ENCODE measurements around the gene MYO1C.

The MYO1C gene

GRCh38 chr17:1470071-1470754 is 22.3 kb downstream of the MYO1C start:
- peak overlapping the region in 4 of 11 experiments; percentile 11 to 46 (median 23); a peak in 5 of 22 replicates for H3K27ac ChIP-seq
- H3K4me3 ChIP-seq: no peak overlapping the region
- H3K4me2 ChIP-seq: peak overlapping the region; percentile 44 to 92 (median 79)
- H4K20me1 ChIP-seq: peaks cover 34 to 92% (median 57%) of the 10 kb centered on the region in 11 experiments
- peaks cover 0 to 10% (median 6%) of the 10 kb centered on the region in 11 experiments; a peak in 12 of 22 replicates for H3K27me3 ChIP-seq
- H3K36me3 ChIP-seq: peaks cover 18 to 73% (median 40%) of the 10 kb centered on the region in 11 experiments; a peak in 21 of 22 replicates
- peaks cover 0 to 17% (median 12%) of the 10 kb centered on the region in 11 experiments; a peak in 15 of 22 replicates for H3K9me3 ChIP-seq (replicated peaks in 1 of 11)
- H3K4me1 ChIP-seq: peaks cover 48 to 74% (median 68%) of the 10 kb centered on the region in 10 experiments
- H3K9ac ChIP-seq: 0 out of 22 replicates have a peak overlapping the region, but pooled peaks of 1 of the 11 experiments have one; percentile 36
- no peak for TF ChIP-seq Cebpa-rat (IDR thresholded peaks at IDR 0.05)

GRCh38 chr17:1469231-1469852 is 23.1 kb downstream of the MYO1C start:
- Histone ChIP-seq H3K4me2 (peak overlapping the region in 6 of 11 experiments; percentile 26 to 88 (median 78); a peak in 7 of 22 replicates), H3K4me3 (no peak overlapping the region; a peak in 1 of 20 replicates), H3K36me3 (peaks cover 18 to 80% (median 40%) of the 10 kb centered on the region in 11 experiments; a peak in 21 of 22 replicates), H3K27me3 (peaks cover 2 to 17% (median 13%) of the 10 kb centered on the region in 11 experiments; a peak in 16 of 22 replicates), H3K9ac (no peak overlapping the region), H3K9me3 (replicated peaks in 1 of 11) (peaks cover 0 to 17% (median 12%) of the 10 kb centered on the region in 11 experiments; a peak in 15 of 22 replicates), H3K4me1 (peaks cover 48 to 74% (median 61%) of the 10 kb centered on the region in 10 experiments), H3K27ac (no peak overlapping the region), H4K20me1 (peaks cover 43 to 95% (median 59%) of the 10 kb centered on the region in 11 experiments)
- no peak for TF ChIP-seq Cebpa-rat (IDR thresholded peaks at IDR 0.05)

DNA sequence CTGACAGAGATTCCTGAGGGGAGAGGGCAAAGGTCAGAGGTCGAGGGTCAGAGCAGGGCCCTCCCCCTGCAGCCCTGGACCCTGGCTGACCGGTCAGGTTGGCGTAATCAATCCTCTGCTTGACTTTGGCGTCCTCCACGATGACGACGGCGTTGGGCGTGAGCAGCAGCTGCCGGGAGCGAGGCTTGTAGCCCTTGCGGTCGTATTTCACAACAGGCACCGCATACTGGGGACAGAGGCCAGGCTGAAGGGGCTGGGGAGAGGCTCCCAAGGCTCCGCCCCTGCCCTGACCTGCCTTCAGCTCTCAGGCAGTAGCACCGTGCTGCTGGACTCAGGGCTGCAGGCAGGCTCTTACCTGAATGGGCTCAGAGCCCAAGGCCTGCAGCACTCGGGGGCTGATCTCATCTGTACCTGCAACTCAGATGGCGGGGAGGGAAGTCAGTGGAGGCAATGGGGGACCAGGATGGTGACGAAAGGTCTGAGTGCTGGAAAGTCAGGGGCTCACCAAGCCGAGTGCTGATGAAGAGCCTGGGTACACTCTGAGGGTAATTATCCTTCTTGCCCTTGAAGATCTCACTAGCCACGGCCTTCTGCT is 24.5 kb downstream of the MYO1C start:
- Histone ChIP-seq H3K27me3 (peaks cover 3 to 24% (median 16%) of the 10 kb centered on the region in 11 experiments; a peak in 16 of 22 replicates), H3K4me2 (peak overlapping the region in 6 of 11 experiments; percentile 6 to 83 (median 40); a peak in 11 of 22 replicates), H3K9me3 (replicated peaks in 1 of 11) (peaks cover 0 to 17% (median 12%) of the 10 kb centered on the region in 11 experiments; a peak in 15 of 22 replicates), H3K4me1 (peaks cover 48 to 74% (median 61%) of the 10 kb centered on the region in 10 experiments), H3K4me3 (no peak overlapping the region), H3K9ac (no peak overlapping the region), H3K27ac (no peak overlapping the region), H4K20me1 (peaks cover 42 to 94% (median 65%) of the 10 kb centered on the region in 11 experiments; a peak in 21 of 22 replicates), H3K36me3 (peaks cover 18 to 83% (median 40%) of the 10 kb centered on the region in 11 experiments; a peak in 21 of 22 replicates)
- TF ChIP-seq Cebpa-rat (IDR thresholded peaks at IDR 0.05): no peak

GRCh38 chr17:1467258-1467657 is 25.2 kb downstream of the MYO1C start:
- peaks cover 41 to 94% (median 65%) of the 10 kb centered on the region in 11 experiments; a peak in 21 of 22 replicates for H4K20me1 ChIP-seq

GRCh38 chr17:1464186-1464585 is 28.3 kb downstream of the MYO1C start:
- peak overlapping the region in 10 of 11 experiments; percentile 51 to 87 (median 76); a peak in 18 of 22 replicates for H3K4me2 ChIP-seq
- no peak overlapping the region for H3K4me3 ChIP-seq
- H3K27ac ChIP-seq: peak overlapping the region in 2 of 11 experiments; percentile 49 to 50; a peak in 1 of 22 replicates
- H3K4me1 ChIP-seq: peaks cover 28 to 69% (median 53%) of the 10 kb centered on the region in 10 experiments
- H3K9ac ChIP-seq: no peak overlapping the region
- H4K20me1 ChIP-seq: peaks cover 39 to 88% (median 60%) of the 10 kb centered on the region in 11 experiments; a peak in 20 of 22 replicates
- peaks cover 14 to 48% (median 33%) of the 10 kb centered on the region in 11 experiments; a peak in 21 of 22 replicates for H3K36me3 ChIP-seq
- peaks cover 0 to 9% (median 4%) of the 10 kb centered on the region in 11 experiments; a peak in 14 of 22 replicates for H3K9me3 ChIP-seq (replicated peaks in 1 of 11)
- no peak for TF ChIP-seq Cebpa-rat (IDR thresholded peaks at IDR 0.05)
- peaks cover 25 to 55% (median 49%) of the 10 kb centered on the region in 11 experiments for H3K27me3 ChIP-seq

More at GRCh38 chr17:1467258-1467657, 25.2 kb downstream of the MYO1C start:
- H3K9ac ChIP-seq: no peak overlapping the region
- H3K36me3 ChIP-seq: peaks cover 18 to 78% (median 40%) of the 10 kb centered on the region in 11 experiments; a peak in 21 of 22 replicates
- H3K27ac ChIP-seq: no peak overlapping the region
- H3K4me1 ChIP-seq: peaks cover 48 to 74% (median 61%) of the 10 kb centered on the region in 10 experiments
- no peak for TF ChIP-seq Cebpa-rat (IDR thresholded peaks at IDR 0.05)
- H3K27me3 ChIP-seq: peaks cover 3 to 30% (median 22%) of the 10 kb centered on the region in 11 experiments; a peak in 21 of 22 replicates
- H3K4me2 ChIP-seq: no peak overlapping the region
- no peak overlapping the region for H3K4me3 ChIP-seq
- H3K9me3 ChIP-seq (replicated peaks in 1 of 11): peaks cover 0 to 17% (median 12%) of the 10 kb centered on the region in 11 experiments; a peak in 15 of 22 replicates

DNA sequence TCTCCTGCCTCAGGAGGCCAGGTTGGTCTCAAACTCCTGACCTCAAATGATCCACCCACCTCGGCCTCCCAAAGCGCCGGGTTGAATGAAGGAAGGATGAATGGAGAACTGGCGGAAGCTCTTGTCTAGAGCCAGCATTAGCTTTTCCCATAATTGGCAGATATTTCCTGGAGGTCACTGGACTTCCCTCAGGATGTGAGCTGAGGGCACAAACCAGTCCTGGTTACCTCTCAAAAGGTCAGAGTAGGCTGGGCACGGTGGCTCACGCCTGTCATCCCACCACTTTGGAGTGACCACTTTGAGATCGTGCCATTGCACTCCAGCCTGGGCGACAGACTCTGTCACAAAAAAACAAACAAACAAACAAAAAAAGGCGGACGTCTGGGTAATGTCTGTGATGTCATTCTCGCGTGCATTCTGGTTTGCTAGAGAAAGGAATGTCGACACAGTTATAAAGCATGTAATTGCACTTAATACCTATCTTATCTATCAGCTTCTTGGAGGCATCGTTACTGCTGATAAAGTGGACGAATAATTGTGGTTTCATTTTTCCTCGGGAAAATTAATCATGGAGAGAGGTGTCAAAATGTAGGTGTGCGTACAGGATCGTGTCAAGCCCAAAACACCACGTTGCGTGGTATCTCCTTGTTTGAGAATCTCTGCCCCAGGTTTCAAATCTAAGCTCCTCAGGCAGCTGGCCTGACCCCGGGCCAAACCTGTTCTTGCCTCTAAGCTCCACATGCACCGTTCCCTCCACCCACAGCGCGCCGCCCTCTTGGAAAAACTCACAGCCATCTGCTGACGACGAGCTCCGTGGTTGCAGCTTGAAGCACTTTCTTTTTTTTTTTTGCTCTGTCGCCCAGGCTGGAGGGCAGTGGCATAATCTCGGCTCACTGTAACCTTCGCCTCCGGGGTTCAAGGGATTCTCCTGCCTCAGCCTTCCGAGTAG is 30.0 kb downstream of the MYO1C start:
- H3K4me1 ChIP-seq: peaks cover 21 to 56% (median 44%) of the 10 kb centered on the region in 10 experiments
- H3K9me3 ChIP-seq (replicated peaks in 1 of 11): no peaks in the 10 kb centered on the region
- TF ChIP-seq Cebpa-rat (IDR thresholded peaks at IDR 0.05): no peak
- H3K4me3 ChIP-seq: peak overlapping the region in 1 of 10 experiments; percentile 17; a peak in 1 of 20 replicates
- H3K27me3 ChIP-seq: peaks cover 31 to 72% (median 54%) of the 10 kb centered on the region in 11 experiments
- peaks cover 0 to 33% (median 19%) of the 10 kb centered on the region in 11 experiments; a peak in 11 of 22 replicates for H3K36me3 ChIP-seq
- peaks cover 37 to 83% (median 58%) of the 10 kb centered on the region in 11 experiments; a peak in 20 of 22 replicates for H4K20me1 ChIP-seq
- H3K9ac ChIP-seq: no peak overlapping the region
- H3K27ac ChIP-seq: peak overlapping the region in 3 of 11 experiments; percentile 9 to 45 (median 44); a peak in 3 of 22 replicates
- peak overlapping the region; percentile 48 to 87 (median 74); a peak in 21 of 22 replicates for H3K4me2 ChIP-seq

GRCh38 chr17:1461198-1461944 is 31.1 kb downstream of the MYO1C start:
- H4K20me1 ChIP-seq: peaks cover 37 to 73% (median 56%) of the 10 kb centered on the region in 11 experiments; a peak in 20 of 22 replicates
- H3K4me3 ChIP-seq: no peak overlapping the region
- H3K36me3 ChIP-seq: peaks cover 0 to 23% (median 12%) of the 10 kb centered on the region in 11 experiments; a peak in 10 of 22 replicates
- H3K4me1 ChIP-seq: peaks cover 28 to 67% (median 51%) of the 10 kb centered on the region in 10 experiments
- no peak overlapping the region for H3K9ac ChIP-seq
- H3K27me3 ChIP-seq: peaks cover 31 to 72% (median 54%) of the 10 kb centered on the region in 11 experiments
- no peak for TF ChIP-seq Cebpa-rat (IDR thresholded peaks at IDR 0.05)
- H3K9me3 ChIP-seq (replicated peaks in 1 of 11): no peaks in the 10 kb centered on the region
- no peak overlapping the region for H3K27ac ChIP-seq
- peak overlapping the region in 9 of 11 experiments; percentile 6 to 87 (median 57); a peak in 15 of 22 replicates for H3K4me2 ChIP-seq
